ENCODE data around the gene DEF6. TPM values are rescaled to one million over a fixed set of nuclear protein-coding genes. Genes with fewer than 3 reads are reported as not detected.
A peak's percentile ranks its signal among the peaks of the same experiment; 100 is the strongest.

DEF6 gene
- total RNA-seq, 1 donor from 2014 or later: 0.82 TPM

GRCh38 chr6:35262596-35262995, 35.0 kb upstream of the DEF6 start:
- peaks cover 29% of the 10 kb centered on the region for H3K4me1 Mint-ChIP-seq (ENCODE audit: low read depth)
- peak overlapping the region; percentile 27 for H3K27ac Mint-ChIP-seq (ENCODE audit: unreplicated experiment)
- no peak for DNase-seq (ENCODE audit: low spot score)
- no peak for TF ChIP-seq CTCF (IDR thresholded peaks at IDR 0.05)
- no peaks in the 10 kb centered on the region for H3K27me3 Mint-ChIP-seq (ENCODE audit: low read depth)
- peaks cover 1% of the 10 kb centered on the region for H3K36me3 Mint-ChIP-seq (ENCODE audit: low read depth)
- no peak overlapping the region for H3K4me3 Mint-ChIP-seq (ENCODE audit: unreplicated experiment)
- no peaks in the 10 kb centered on the region for H3K9me3 Mint-ChIP-seq (ENCODE audit: low read depth)

GRCh38 chr6:35264550-35265274, 32.9 kb upstream of the DEF6 start:
- H3K27ac Mint-ChIP-seq (ENCODE audit: unreplicated experiment): no peak overlapping the region
- peaks cover 1% of the 10 kb centered on the region for H3K36me3 Mint-ChIP-seq (ENCODE audit: low read depth)
- H3K27me3 Mint-ChIP-seq (ENCODE audit: low read depth): no peaks in the 10 kb centered on the region
- TF ChIP-seq CTCF (IDR thresholded peaks at IDR 0.05): no peak
- peaks cover 20% of the 10 kb centered on the region for H3K4me1 Mint-ChIP-seq (ENCODE audit: low read depth)
- no peak overlapping the region for H3K4me3 Mint-ChIP-seq (ENCODE audit: unreplicated experiment)
- no peak for DNase-seq (ENCODE audit: low spot score)
- no peaks in the 10 kb centered on the region for H3K9me3 Mint-ChIP-seq (ENCODE audit: low read depth)

GRCh38 chr6:35265523-35265922, 32.1 kb upstream of the DEF6 start:
- peaks cover 15% of the 10 kb centered on the region for H3K4me1 Mint-ChIP-seq (ENCODE audit: low read depth)

GRCh38 chr6:35267446-35267845, 30.2 kb upstream of the DEF6 start:
- Mint-ChIP-seq H3K9me3 (ENCODE audit: low read depth) (no peaks in the 10 kb centered on the region), H3K36me3 (ENCODE audit: low read depth) (peaks cover 1% of the 10 kb centered on the region)

More at GRCh38 chr6:35265523-35265922, 32.1 kb upstream of the DEF6 start:
- DNase-seq (ENCODE audit: low spot score): no peak
- Mint-ChIP-seq H3K27me3 (ENCODE audit: low read depth) (no peaks in the 10 kb centered on the region), H3K36me3 (ENCODE audit: low read depth) (peaks cover 1% of the 10 kb centered on the region), H3K9me3 (ENCODE audit: low read depth) (no peaks in the 10 kb centered on the region), H3K27ac (ENCODE audit: unreplicated experiment) (no peak overlapping the region), H3K4me3 (ENCODE audit: unreplicated experiment) (no peak overlapping the region)
- no peak for TF ChIP-seq CTCF (IDR thresholded peaks at IDR 0.05)

GRCh38 chr6:35267897-35268296, 29.7 kb upstream of the DEF6 start:
- Mint-ChIP-seq H3K27me3 (ENCODE audit: low read depth) (no peaks in the 10 kb centered on the region), H3K9me3 (ENCODE audit: low read depth) (no peaks in the 10 kb centered on the region), H3K27ac (ENCODE audit: unreplicated experiment) (no peak overlapping the region), H3K36me3 (ENCODE audit: low read depth) (peaks cover 1% of the 10 kb centered on the region), H3K4me3 (ENCODE audit: unreplicated experiment) (no peak overlapping the region), H3K4me1 (ENCODE audit: low read depth) (peaks cover 4% of the 10 kb centered on the region)
- no peak for DNase-seq (ENCODE audit: low spot score)
- TF ChIP-seq CTCF (IDR thresholded peaks at IDR 0.05): no peak

More at GRCh38 chr6:35267446-35267845, 30.2 kb upstream of the DEF6 start:
- Mint-ChIP-seq H3K27ac (ENCODE audit: unreplicated experiment) (no peak overlapping the region), H3K4me3 (ENCODE audit: unreplicated experiment) (no peak overlapping the region), H3K27me3 (ENCODE audit: low read depth) (no peaks in the 10 kb centered on the region), H3K4me1 (ENCODE audit: low read depth) (peaks cover 8% of the 10 kb centered on the region)
- DNase-seq (ENCODE audit: low spot score): no peak
- TF ChIP-seq CTCF (IDR thresholded peaks at IDR 0.05): no peak

Measured in chondrocyte (in vitro differentiated cells).